DMS53 treated with DMSO at 0.1 percent for 48 hours (cell line): ENCODE results near the gene ZNF345.

Experiments used
- DNase-seq: peaks from one replicate; lab custom pipeline; 2025; ENCODE audit not compliant: unreplicated experiment; lab: John Stamatoyannopoulos, UW

ZNF345 gene

GRCh38 chr19:36916991-36917390, 66.3 kb downstream of the ZNF345 start:
- no peak for DNase-seq

DNA sequence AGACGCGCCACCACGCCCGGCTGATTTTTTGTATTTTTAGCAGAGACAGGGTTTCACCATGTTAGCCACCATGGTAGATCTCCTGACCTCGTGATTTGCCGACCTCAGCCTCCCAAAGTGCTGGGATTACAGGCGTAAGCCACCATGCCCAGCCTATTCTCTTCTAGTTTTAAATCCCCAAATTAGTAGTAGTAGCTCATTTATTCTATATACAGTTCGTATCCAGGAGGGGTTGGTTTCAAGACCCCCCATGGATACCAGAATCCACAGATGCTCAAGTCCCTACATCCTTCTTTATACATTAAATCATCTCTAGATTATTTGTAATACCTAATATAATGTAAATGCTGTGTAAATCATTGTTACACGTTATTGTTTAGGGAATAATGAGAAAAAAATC, 67.4 kb downstream of the ZNF345 start:
- DNase-seq = no peak
